PC-3 (cell line): ENCODE measurements around the gene CMA1. TPM values are rescaled to one million over a fixed set of nuclear protein-coding genes. Genes with fewer than 3 reads are reported as not detected.
"Not testable (repeated sequence)": the region's sequence is repeated elsewhere in the genome, so short reads cannot be mapped to it uniquely, and the experiment has no call there.

ENCODE experiments used
- ATAC-seq: fragments of 200-7000 bp; cut with Tn5 transposase; 2 replicates; pipeline ENCODE4 v1.9.1; 2020; ENCODE audit warnings: mild to moderate bottlenecking, moderate library complexity
- Bru-seq: library from RNA; stranded (reverse); fragments of 400-500 nt; gene quantifications from one replicate; lab custom pipeline; 2021; lab: Mats Ljungman, UMichigan
- BruChase-seq, 2 experiments: library from RNA; stranded (reverse); fragments of 400-500 nt; gene quantifications; one replicate each; lab custom pipeline; 2021; lab: Mats Ljungman, UMichigan
- BruUV-seq: library from RNA; stranded (reverse); fragments of 400-500 nt; replicated peaks from 2 replicates; lab custom pipeline; 2021; lab: Mats Ljungman, UMichigan
- CTCF ChIA-PET: fragments of 300-600 bp; sonication (Branson Sonifier 250); formaldehyde crosslinking; loops from one replicate; lab custom pipeline; 2022; ENCODE audit warnings: antibody characterized with exemption; lab: Charles Lee
- POLR2A ChIA-PET: fragments of 300-600 bp; sonication (Branson Sonifier 250); formaldehyde crosslinking; loops from one replicate; lab custom pipeline; 2022; ENCODE audit warnings: antibody characterized with exemption; ENCODE audit not compliant: unreplicated experiment; lab: Charles Lee
- DNase-seq: peaks from one replicate; pipeline ENCODE4 v3.0.0-alpha.2; 2015
- H2AFZ ChIP-seq: fragments of 300-600 bp; sonication (generic); 2 replicates; pipeline ENCODE4 v1.6.0; 2016; ENCODE audit warnings: antibody characterized with exemption, low read length
- H3F3A ChIP-seq: fragments of 300-600 bp; sonication (generic); one replicate; pipeline ENCODE4 v1.6.0; 2017; ENCODE audit warnings: antibody characterized with exemption, low read length, control low read depth, mild to moderate bottlenecking; ENCODE audit not compliant: unreplicated experiment
- H3K27ac ChIP-seq: fragments of 300-600 bp; sonication (generic); 2 replicates; pipeline ENCODE4 v1.5.1; 2016; ENCODE audit warnings: mild to moderate bottlenecking, low read length
- H3K27me3 ChIP-seq: fragments of 300-600 bp; sonication (generic); 2 replicates; pipeline ENCODE4 v1.6.1; 2016; ENCODE audit warnings: low read length, mixed read lengths
- H3K36me3 ChIP-seq: fragments of 300-600 bp; sonication (generic); 2 replicates; pipeline ENCODE4 v1.6.1; 2016; ENCODE audit warnings: low read depth, mixed run types, low read length, mixed read lengths
- H3K4me1 ChIP-seq: fragments of 300-600 bp; sonication (generic); 2 replicates; pipeline ENCODE4 v1.5.1; 2016; ENCODE audit warnings: low read length; ENCODE audit not compliant: insufficient read depth
- H3K4me2 ChIP-seq: fragments of 300-600 bp; sonication (generic); 2 replicates; pipeline ENCODE4 v1.6.0; 2016; ENCODE audit warnings: low read length
- H3K4me3 ChIP-seq: fragments of 300-600 bp; sonication (generic); 2 replicates; pipeline ENCODE4 v1.5.1; 2016; ENCODE audit warnings: mild to moderate bottlenecking, low read length, mixed read lengths
- H3K79me2 ChIP-seq: fragments of 300-600 bp; sonication (generic); 2 replicates; pipeline ENCODE4 v1.6.1; 2017; ENCODE audit warnings: low read length, mixed read lengths
- H3K9ac ChIP-seq: fragments of 300-600 bp; sonication (generic); 2 replicates; pipeline ENCODE4 v1.6.0; 2016; ENCODE audit warnings: mild to moderate bottlenecking, low read length
- H3K9me2 ChIP-seq: fragments of 300-600 bp; sonication (generic); replicated peaks from 2 replicates; pipeline ENCODE4 v1.6.1; 2016; ENCODE audit warnings: mixed run types, low read length, mixed read lengths
- H3K9me3 ChIP-seq: fragments of 300-600 bp; sonication (generic); 2 replicates; pipeline ENCODE4 v1.6.1; 2016; ENCODE audit warnings: low read length, mixed read lengths
- H4K20me1 ChIP-seq: fragments of 300-600 bp; sonication (generic); 2 replicates; pipeline ENCODE4 v1.6.1; 2016; ENCODE audit warnings: low read length, mixed read lengths
- EZH2 ChIP-seq: fragments of 300-600 bp; sonication (generic); IDR thresholded peaks from one replicate; pipeline ENCODE4 v1.6.1; 2017; ENCODE audit warnings: antibody characterized with exemption, mild to moderate bottlenecking, low read length; ENCODE audit not compliant: unreplicated experiment
- EZH2phosphoT487 ChIP-seq: fragments of 300-600 bp; sonication (generic); IDR thresholded peaks from 2 replicates; pipeline ENCODE4 v1.6.1; 2018; ENCODE audit warnings: mild to moderate bottlenecking, antibody characterized with exemption, low read length, borderline replicate concordance
- intact Hi-C: fragments of 100-400 bp; cut with micrococcal nuclease; formaldehyde crosslinking; loops from 2 replicates; pipeline ENCODE4 v1.9.0; 2023
- long read RNA-seq: library from polyadenylated mRNA; unstranded; transcript quantifications from one replicate; pipeline ENCODE4 v2.0.0, GENCODE V29; 2021; ENCODE audit not compliant: unreplicated experiment
- total RNA-seq: library from RNA; depleted of rRNA; stranded (reverse); fragments of >200 nt; gene quantifications from 2 replicates; pipeline ENCODE4 v1.2.3, GENCODE V29; 2014; rRNA removed
- TF ChIP-seq, protein P1 (sequence below): fragments of 300-600 bp; sonication (generic); conservative IDR thresholded peaks from 2 replicates; pipeline ENCODE4 v1.5.1; 2017; ENCODE audit warnings: antibody characterized with exemption, low read depth, mild to moderate bottlenecking, low read length

Gene CMA1, protein sequence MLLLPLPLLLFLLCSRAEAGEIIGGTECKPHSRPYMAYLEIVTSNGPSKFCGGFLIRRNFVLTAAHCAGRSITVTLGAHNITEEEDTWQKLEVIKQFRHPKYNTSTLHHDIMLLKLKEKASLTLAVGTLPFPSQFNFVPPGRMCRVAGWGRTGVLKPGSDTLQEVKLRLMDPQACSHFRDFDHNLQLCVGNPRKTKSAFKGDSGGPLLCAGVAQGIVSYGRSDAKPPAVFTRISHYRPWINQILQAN
- total RNA-seq (not detected in 2 replicates), Bru-seq, nascent RNA (not detected), BruChase-seq, experiment 1, labeled RNA remaining after a 6-hour chase (not detected), BruChase-seq, experiment 2, labeled RNA remaining after a 2-hour chase (not detected)
- long read RNA-seq, result 0 reads

DNA sequence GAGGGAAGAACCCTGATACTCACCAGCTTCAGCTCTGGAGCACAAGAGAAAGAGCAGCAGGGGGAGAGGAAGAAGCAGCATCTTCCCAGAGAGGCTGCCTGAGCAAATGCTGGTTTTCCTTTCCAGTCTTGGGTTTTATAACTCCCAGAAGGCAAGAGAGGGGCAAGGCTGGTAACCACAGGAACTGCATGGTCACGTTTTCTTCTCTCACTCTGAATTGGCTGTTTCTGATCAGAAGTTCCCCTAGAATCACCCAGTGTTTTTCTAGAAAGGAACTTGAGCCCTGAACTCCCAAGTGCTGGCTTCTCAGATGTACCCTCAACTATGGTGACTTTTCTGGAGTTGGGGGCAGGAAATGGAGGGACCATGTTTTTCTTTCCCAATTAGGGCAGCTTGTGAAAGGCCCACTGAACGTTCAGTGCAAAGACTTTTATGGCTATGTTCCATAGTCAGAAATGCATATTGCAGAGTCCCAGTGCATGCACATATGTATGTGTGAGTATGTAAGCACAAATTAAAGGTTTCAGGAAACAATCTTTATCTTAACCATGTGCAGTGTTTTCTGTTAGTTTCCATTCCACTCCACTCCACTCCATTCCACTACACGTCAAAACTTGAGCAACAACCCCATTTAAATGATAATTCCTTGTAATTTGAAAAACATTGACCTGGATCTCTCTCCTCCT is at the start of gene CMA1:
Gene CMA1, minus strand, starts transcription at position 111 of the 686 bp plus-strand sequence. Its CDS starts 30 bp downstream, at position 81.
- no peak within 1 kb of the TSS for H3K4me2 ChIP-seq
- no peak within 1 kb of the TSS for H3K9ac ChIP-seq
- no peaks in the 10 kb centered on the region for H3K4me1 ChIP-seq
- H3K4me3 ChIP-seq, result no peak within 1 kb of the TSS
- peaks cover 8% of the 10 kb centered on the region for H3K27me3 ChIP-seq
- intact Hi-C loops, result no loop called here
- no peaks in the 10 kb centered on the region for H3F3A ChIP-seq
- CTCF ChIA-PET, result no interaction called here
- DNase-seq, result no peak
- no peak for ATAC-seq
- H2AFZ ChIP-seq, result no peak within 1 kb of the TSS
- POLR2A ChIA-PET, result no interaction called here
- no peak for TF ChIP-seq EZH2
- no peak for TF ChIP-seq EZH2phosphoT487
- TF ChIP-seq, protein P1, sequence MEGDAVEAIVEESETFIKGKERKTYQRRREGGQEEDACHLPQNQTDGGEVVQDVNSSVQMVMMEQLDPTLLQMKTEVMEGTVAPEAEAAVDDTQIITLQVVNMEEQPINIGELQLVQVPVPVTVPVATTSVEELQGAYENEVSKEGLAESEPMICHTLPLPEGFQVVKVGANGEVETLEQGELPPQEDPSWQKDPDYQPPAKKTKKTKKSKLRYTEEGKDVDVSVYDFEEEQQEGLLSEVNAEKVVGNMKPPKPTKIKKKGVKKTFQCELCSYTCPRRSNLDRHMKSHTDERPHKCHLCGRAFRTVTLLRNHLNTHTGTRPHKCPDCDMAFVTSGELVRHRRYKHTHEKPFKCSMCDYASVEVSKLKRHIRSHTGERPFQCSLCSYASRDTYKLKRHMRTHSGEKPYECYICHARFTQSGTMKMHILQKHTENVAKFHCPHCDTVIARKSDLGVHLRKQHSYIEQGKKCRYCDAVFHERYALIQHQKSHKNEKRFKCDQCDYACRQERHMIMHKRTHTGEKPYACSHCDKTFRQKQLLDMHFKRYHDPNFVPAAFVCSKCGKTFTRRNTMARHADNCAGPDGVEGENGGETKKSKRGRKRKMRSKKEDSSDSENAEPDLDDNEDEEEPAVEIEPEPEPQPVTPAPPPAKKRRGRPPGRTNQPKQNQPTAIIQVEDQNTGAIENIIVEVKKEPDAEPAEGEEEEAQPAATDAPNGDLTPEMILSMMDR, result no peak
- no peak within 1 kb of the TSS for H3K27ac ChIP-seq
- H3K9me2 ChIP-seq, result no peaks in the 10 kb centered on the region
- H3K9me3 ChIP-seq, result no peaks in the 10 kb centered on the region
- BruUV-seq, result no TSS peak
- H3K36me3 ChIP-seq, result no peaks in the 10 kb centered on the region
- H3K79me2 ChIP-seq, result no peaks in the 10 kb centered on the region
- no peaks in the 10 kb centered on the region for H4K20me1 ChIP-seq

DNA sequence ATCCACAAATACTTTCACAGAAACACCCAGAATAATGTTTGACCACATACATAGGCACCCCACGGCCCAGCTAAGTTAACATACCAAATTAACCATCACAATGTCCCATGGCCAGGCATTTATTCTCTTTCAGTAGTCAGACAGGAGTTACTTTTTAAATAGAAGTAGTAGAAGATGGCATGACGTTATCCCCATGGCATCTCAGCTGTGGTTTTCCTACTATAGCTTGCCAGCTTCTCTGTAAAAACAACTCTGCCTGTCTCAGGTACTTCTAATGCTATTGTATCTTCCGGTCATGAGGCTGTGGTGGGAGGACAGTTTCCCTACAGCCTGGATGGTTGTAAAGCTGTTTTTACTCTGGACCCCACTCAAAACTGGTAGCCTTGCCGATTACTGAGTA is 48.7 kb upstream of the CMA1 start:
- POLR2A ChIA-PET, result no interaction called here
- BruUV-seq, result no TSS peak
- H3K4me1 ChIP-seq, result no peaks in the 10 kb centered on the region

DNA sequence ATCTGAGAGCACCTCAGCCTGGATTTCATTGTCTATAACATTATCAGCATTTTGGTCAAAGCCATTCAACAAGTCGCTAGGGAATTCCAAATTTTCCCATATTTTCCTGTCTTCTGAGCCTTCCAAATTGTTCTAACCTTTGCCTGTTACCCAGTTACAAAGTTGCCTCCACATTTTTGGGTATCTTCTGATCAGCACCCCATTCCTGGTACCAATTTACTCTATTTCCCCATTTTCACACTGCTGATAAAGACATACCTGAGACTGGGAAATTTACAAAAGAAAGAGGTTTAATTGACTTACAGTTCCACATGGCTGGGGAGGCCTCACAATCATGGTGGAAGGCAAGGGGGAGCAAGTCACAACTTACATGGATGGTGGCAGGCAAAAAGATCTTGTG is 41.0 kb upstream of the CMA1 start:
- H3K4me1 ChIP-seq, H3K9ac ChIP-seq, DNase-seq, H3K27me3 ChIP-seq, ATAC-seq, H3K36me3 ChIP-seq, H3K4me2 ChIP-seq, H3F3A ChIP-seq, H2AFZ ChIP-seq, H3K9me2 ChIP-seq, CTCF ChIA-PET, H3K79me2 ChIP-seq, H3K4me3 ChIP-seq, BruUV-seq, H3K9me3 ChIP-seq, intact Hi-C loops, POLR2A ChIA-PET, H4K20me1 ChIP-seq, H3K27ac ChIP-seq: not testable (repeated sequence)

More for the DNA sequence above, 48.7 kb upstream of the CMA1 start:
- H3K27ac ChIP-seq, result no peak overlapping the region
- H4K20me1 ChIP-seq, result no peaks in the 10 kb centered on the region
- H3K27me3 ChIP-seq, result peaks cover 8% of the 10 kb centered on the region; the same call in 1 of the 2 replicates
- H3K79me2 ChIP-seq, result no peaks in the 10 kb centered on the region
- TF ChIP-seq, protein P1, result no peak
- TF ChIP-seq EZH2, result no peak
- TF ChIP-seq EZH2phosphoT487, result no peak
- no peak overlapping the region for H2AFZ ChIP-seq
- no peak overlapping the region for H3K9ac ChIP-seq
- DNase-seq (peak; percentile 35), ATAC-seq (no peak)
- no peaks in the 10 kb centered on the region for H3K9me2 ChIP-seq
- no peaks in the 10 kb centered on the region for H3K9me3 ChIP-seq
- intact Hi-C loops, result no loop called here
- CTCF ChIA-PET, result no interaction called here
- no peaks in the 10 kb centered on the region for H3K36me3 ChIP-seq
- no peak overlapping the region for H3K4me2 ChIP-seq
- no peak overlapping the region for H3K4me3 ChIP-seq
- no peaks in the 10 kb centered on the region for H3F3A ChIP-seq
